ENCODE measurements around the gene GORASP1.
"Not testable (repeated sequence)": the region's sequence is repeated elsewhere in the genome, so short reads cannot be mapped to it uniquely, and the experiment has no call there.

Gene GORASP1

GRCh38 chr3:39062180-39062579, 45.2 kb downstream of the GORASP1 start:
- no peak for FAIRE-seq

GRCh38 chr3:39061228-39061627, 46.2 kb downstream of the GORASP1 start:
- not testable (repeated sequence) for FAIRE-seq

- FAIRE-seq, result no peak
Observed at GRCh38 chr3:39056151-39056550, 51.3 kb downstream of the GORASP1 start.

GRCh38 chr3:39053696-39054095, 53.7 kb downstream of the GORASP1 start:
- FAIRE-seq, result no peak

GRCh38 chr3:39052583-39052982, 54.8 kb downstream of the GORASP1 start:
- no peak for FAIRE-seq

GRCh38 chr3:39051649-39052561, 55.5 kb downstream of the GORASP1 start, which contains the start of the genes SCN11A and WDR48:
Gene SCN11A, minus strand, starts transcription at chr3:39051944. Its CDS starts 101,582 bp downstream, at chr3:38950362.
Gene WDR48, plus strand, starts transcription at chr3:39052016. Its CDS starts 10 bp downstream, at chr3:39052026.
- peak; percentile 50 for FAIRE-seq

GRCh38 chr3:39050029-39050428, 57.4 kb downstream of the GORASP1 start:
- no peak for FAIRE-seq
